OCI-LY3 (cell line): ENCODE data around the gene PITPNC1.

Source experiments
- EZH2phosphoT487 ChIP-seq: fragments of 200-600 bp; shearing (Covaris generic); IDR thresholded peaks from 2 replicates; pipeline ENCODE4 v1.6.1; 2018; ENCODE audit warnings: antibody characterized with exemption, mixed run types, low read depth
- TF ChIP-seq, protein P1 (sequence below): fragments of 200-600, 300-600 bp; sonication (generic); IDR thresholded peaks from 2 replicates; pipeline ENCODE4 v1.5.1; 2014; ENCODE audit warnings: antibody characterized with exemption, low read length, low read depth

DNA sequence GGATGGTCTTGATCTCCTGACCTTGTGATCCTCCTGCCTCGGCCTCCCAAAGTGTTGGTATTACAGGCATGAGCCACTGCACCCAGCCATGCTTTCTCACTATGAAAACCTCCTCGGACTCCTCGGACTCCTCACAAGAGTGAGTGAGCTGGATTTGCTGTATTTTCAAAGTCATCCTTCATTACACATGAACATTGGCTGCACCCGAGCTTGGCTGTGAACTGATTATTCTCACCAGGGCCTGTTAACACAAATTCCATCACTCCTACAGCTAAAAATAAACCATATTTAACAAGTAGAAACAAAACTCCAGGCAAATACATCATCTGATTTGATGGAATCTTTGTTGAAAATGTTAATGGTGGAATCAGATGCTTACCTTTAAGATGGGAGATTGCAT is 50.3 kb downstream of the PITPNC1 start:
- TF ChIP-seq, protein P1, sequence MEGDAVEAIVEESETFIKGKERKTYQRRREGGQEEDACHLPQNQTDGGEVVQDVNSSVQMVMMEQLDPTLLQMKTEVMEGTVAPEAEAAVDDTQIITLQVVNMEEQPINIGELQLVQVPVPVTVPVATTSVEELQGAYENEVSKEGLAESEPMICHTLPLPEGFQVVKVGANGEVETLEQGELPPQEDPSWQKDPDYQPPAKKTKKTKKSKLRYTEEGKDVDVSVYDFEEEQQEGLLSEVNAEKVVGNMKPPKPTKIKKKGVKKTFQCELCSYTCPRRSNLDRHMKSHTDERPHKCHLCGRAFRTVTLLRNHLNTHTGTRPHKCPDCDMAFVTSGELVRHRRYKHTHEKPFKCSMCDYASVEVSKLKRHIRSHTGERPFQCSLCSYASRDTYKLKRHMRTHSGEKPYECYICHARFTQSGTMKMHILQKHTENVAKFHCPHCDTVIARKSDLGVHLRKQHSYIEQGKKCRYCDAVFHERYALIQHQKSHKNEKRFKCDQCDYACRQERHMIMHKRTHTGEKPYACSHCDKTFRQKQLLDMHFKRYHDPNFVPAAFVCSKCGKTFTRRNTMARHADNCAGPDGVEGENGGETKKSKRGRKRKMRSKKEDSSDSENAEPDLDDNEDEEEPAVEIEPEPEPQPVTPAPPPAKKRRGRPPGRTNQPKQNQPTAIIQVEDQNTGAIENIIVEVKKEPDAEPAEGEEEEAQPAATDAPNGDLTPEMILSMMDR = no peak
- no peak for TF ChIP-seq EZH2phosphoT487
